Gastrocnemius medialis (tissue), 4 donors: Measurements from ENCODE around the gene SART3.

Experiments used
- CTCF ChIP-seq, 5 experiments: fragments of 450-650 bp in 3 of 5; fragments of 200-600 bp in 2 of 5; sonication (generic) in 2 of 5; IDR thresholded peaks in 4 of 5; conservative IDR thresholded peaks in 1 of 5; 1 replicate in 4 of 5; 2 replicates in 1 of 5; pipeline ENCODE4 v1.5.1; 2016 to 2019; ENCODE audit warnings: antibody characterized with exemption in 5 of 5, mild to moderate bottlenecking in 3 of 5, moderate library complexity in 3 of 5
- POLR2A ChIP-seq, 2 donors: fragments of 450-650 bp; IDR thresholded peaks; one replicate each; pipeline ENCODE4 v1.6.1; 2017; ENCODE audit warnings: antibody characterized with exemption in 2 of 2, mild to moderate bottlenecking in 2 of 2, moderate library complexity in 2 of 2

- TF ChIP-seq POLR2A (IDR thresholded peaks at IDR 0.05) (no peak), CTCF (IDR thresholded peaks at IDR 0.05 in 4 of 5, conservative IDR thresholded peaks at IDR 0.05 in 1 of 5) (no peak)
These were observed 76.5 kb downstream of the SART3 start for GRCh38 chr12:108484431-108484830.
